ENCODE results near the gene PLEKHG4. TPM values are rescaled to one million over a fixed set of nuclear protein-coding genes. Genes with fewer than 3 reads are reported as not detected.

PLEKHG4 gene
- total and polyA plus RNA-seq, 9 of the 15 experiments (the other 6 are each of a cell fraction or from before 2014, with no cell fraction given): 3.7 to 36.8 (median 17.9) TPM

DNA sequence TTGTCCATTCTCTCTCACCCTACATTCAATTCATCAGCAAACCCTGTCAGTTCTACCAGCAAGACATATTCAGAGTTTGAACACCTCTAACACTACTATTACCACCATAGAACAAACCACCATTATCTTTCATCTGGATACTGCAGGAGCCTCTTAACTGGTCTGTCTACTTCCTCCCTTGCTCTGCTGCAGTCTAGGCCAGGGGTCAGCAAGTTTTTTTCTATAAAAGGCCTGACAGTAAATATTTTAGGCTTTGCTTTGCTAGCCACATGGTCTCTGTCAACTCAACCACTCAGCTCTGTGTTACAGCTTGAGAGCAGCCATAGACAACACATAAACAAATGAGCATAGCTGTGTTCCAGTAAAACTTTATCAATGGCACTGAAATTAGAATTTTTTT, 33.4 kb downstream of the PLEKHG4 start:
- Histone ChIP-seq H3K27ac (ENCODE audit: extremely low read depth, low read depth, low read length) (no peak overlapping the region; the same call in 2 of the 3 replicates), H3K9me1 (ENCODE audit: control insufficient read depth, insufficient read depth, low read length) (no peaks in the 10 kb centered on the region), H3K4me1 (replicated peaks in 1 of 2; ENCODE audit: control insufficient read depth in 2 of 2, insufficient read depth in 2 of 2, low read length in 2 of 2) (peaks cover 0 to 19% of the 10 kb centered on the region in 2 experiments; a peak in 4 of 5 replicates), H3K36me3 (ENCODE audit: control insufficient read depth, insufficient read depth, low read length) (no peaks in the 10 kb centered on the region), H2AFZ (ENCODE audit: low read depth, low read length) (peak overlapping the region; percentile 49; the same call in 1 of the 2 replicates), H3K4me3 (no peak overlapping the region), H3K9ac (ENCODE audit: insufficient read depth in 1 of 2, low read depth in 2 of 2, low read length in 2 of 2) (no peak overlapping the region), H3K9me3 (replicated peaks; ENCODE audit: control insufficient read depth, insufficient read depth, low read depth, low read length) (no peaks in the 10 kb centered on the region), H3K4me2 (ENCODE audit: insufficient read depth, low read length) (no peak overlapping the region), H3K79me2 (ENCODE audit: control insufficient read depth, insufficient read depth, low read length) (no peaks in the 10 kb centered on the region), H4K20me1 (replicated peaks; ENCODE audit: control insufficient read depth, insufficient read depth, low read length) (no peaks in the 10 kb centered on the region), H3K27me3 (ENCODE audit: control insufficient read depth in 2 of 2, insufficient read depth in 2 of 2, low read length in 2 of 2) (peaks cover 0 to 11% of the 10 kb centered on the region in 2 experiments; a peak in 1 of 5 replicates)
- DNase-seq (ENCODE audit: extremely low read depth in 1 of 4, low spot score in 3 of 4): no peak
- in situ Hi-C loops (cut with MboI) (no loop called here), intact Hi-C loops (cut with micrococcal nuclease) (no loop called here)
- TF ChIP-seq HSF4 (CRISPR knock-in tag; IDR thresholded peaks at IDR 0.05; ENCODE audit: borderline replicate concordance) (no peak), NR2C2 (CRISPR knock-in tag; IDR thresholded peaks at IDR 0.05) (no peak), NR2C2 (tag; IDR thresholded peaks at IDR 0.05) (0 out of 2 replicates have a peak, but pooled peaks have one; percentile 25), EHMT2 (IDR thresholded peaks at IDR 0.05) (peak; percentile 8; the same call in 1 of the 2 replicates), NFE2 (IDR thresholded peaks at IDR 0.05; ENCODE audit: low read depth) (no peak), SPI1 (IDR thresholded peaks at IDR 0.05; ENCODE audit: borderline replicate concordance, low read depth, low read length) (peak; percentile 84)
- TF ChIP-seq, protein P1, sequence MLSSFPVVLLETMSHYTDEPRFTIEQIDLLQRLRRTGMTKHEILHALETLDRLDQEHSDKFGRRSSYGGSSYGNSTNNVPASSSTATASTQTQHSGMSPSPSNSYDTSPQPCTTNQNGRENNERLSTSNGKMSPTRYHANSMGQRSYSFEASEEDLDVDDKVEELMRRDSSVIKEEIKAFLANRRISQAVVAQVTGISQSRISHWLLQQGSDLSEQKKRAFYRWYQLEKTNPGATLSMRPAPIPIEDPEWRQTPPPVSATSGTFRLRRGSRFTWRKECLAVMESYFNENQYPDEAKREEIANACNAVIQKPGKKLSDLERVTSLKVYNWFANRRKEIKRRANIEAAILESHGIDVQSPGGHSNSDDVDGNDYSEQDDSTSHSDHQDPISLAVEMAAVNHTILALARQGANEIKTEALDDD (IDR thresholded peaks at IDR 0.05): peak; percentile 45; the same call in 1 of the 2 replicates
- TF ChIP-seq, protein P2, sequence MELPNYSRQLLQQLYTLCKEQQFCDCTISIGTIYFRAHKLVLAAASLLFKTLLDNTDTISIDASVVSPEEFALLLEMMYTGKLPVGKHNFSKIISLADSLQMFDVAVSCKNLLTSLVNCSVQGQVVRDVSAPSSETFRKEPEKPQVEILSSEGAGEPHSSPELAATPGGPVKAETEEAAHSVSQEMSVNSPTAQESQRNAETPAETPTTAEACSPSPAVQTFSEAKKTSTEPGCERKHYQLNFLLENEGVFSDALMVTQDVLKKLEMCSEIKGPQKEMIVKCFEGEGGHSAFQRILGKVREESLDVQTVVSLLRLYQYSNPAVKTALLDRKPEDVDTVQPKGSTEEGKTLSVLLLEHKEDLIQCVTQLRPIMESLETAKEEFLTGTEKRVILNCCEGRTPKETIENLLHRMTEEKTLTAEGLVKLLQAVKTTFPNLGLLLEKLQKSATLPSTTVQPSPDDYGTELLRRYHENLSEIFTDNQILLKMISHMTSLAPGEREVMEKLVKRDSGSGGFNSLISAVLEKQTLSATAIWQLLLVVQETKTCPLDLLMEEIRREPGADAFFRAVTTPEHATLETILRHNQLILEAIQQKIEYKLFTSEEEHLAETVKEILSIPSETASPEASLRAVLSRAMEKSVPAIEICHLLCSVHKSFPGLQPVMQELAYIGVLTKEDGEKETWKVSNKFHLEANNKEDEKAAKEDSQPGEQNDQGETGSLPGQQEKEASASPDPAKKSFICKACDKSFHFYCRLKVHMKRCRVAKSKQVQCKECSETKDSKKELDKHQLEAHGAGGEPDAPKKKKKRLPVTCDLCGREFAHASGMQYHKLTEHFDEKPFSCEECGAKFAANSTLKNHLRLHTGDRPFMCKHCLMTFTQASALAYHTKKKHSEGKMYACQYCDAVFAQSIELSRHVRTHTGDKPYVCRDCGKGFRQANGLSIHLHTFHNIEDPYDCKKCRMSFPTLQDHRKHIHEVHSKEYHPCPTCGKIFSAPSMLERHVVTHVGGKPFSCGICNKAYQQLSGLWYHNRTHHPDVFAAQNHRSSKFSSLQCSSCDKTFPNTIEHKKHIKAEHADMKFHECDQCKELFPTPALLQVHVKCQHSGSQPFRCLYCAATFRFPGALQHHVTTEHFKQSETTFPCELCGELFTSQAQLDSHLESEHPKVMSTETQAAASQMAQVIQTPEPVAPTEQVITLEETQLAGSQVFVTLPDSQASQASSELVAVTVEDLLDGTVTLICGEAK (IDR thresholded peaks at IDR 0.05): peak; percentile 79
- TF ChIP-seq, protein P2 (CRISPR knock-in tag; IDR thresholded peaks at IDR 0.05): no peak
- TF ChIP-seq, protein P3, sequence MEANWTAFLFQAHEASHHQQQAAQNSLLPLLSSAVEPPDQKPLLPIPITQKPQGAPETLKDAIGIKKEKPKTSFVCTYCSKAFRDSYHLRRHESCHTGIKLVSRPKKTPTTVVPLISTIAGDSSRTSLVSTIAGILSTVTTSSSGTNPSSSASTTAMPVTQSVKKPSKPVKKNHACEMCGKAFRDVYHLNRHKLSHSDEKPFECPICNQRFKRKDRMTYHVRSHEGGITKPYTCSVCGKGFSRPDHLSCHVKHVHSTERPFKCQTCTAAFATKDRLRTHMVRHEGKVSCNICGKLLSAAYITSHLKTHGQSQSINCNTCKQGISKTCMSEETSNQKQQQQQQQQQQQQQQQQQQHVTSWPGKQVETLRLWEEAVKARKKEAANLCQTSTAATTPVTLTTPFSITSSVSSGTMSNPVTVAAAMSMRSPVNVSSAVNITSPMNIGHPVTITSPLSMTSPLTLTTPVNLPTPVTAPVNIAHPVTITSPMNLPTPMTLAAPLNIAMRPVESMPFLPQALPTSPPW (CRISPR knock-in tag; IDR thresholded peaks at IDR 0.05): 0 out of 2 replicates have a peak, but pooled peaks have one; percentile 15
- ChIA-PET CTCF (ENCODE audit: low intra/inter-chr PET ratio) (no interaction called here), POLR2A (interaction anchor here (0.6 to 1.2 kb wide), 3 partner anchors 9 to 151 kb away, joined by 3 to 4 read pairs (median 3); no protein-coding TSS in a partner anchor)
- FAIRE-seq: no peak
- ATAC-seq: peak; percentile 80
- no TSS peak for BruUV-seq (replicated peaks)
